AG09309 (cell line): ENCODE measurements around the gene FBN2.
"Not testable (repeated sequence)": the region's sequence is repeated elsewhere in the genome, so short reads cannot be mapped to it uniquely, and the experiment has no call there.

Experiments
- DNase-seq: peaks from one replicate; pipeline ENCODE4 v3.0.0-alpha.2; 2010; ENCODE audit warnings: low read depth
- H3K4me3 ChIP-seq: 2 replicates; pipeline ENCODE4 v1.5.1; 2011; ENCODE audit warnings: mild to moderate bottlenecking, low read depth, low read length, moderate library complexity; ENCODE audit not compliant: control insufficient read depth
- CTCF ChIP-seq: IDR thresholded peaks from 2 replicates; pipeline ENCODE4 v1.5.1; 2011; ENCODE audit warnings: mild to moderate bottlenecking, low read depth, low read length, inconsistent platforms; ENCODE audit not compliant: insufficient read depth, control insufficient read depth; ENCODE audit errors: missing control alignments

FBN2 gene

GRCh38 chr5:128462330-128462729 lies 75.7 kb downstream of the FBN2 start:
- no peak overlapping the region for H3K4me3 ChIP-seq

GRCh38 chr5:128457147-128457915 lies 80.7 kb downstream of the FBN2 start:
- not testable (repeated sequence) for DNase-seq, H3K4me3 ChIP-seq

More at GRCh38 chr5:128462330-128462729, 75.7 kb downstream of the FBN2 start:
- no peak for DNase-seq
- no peak for TF ChIP-seq CTCF

GRCh38 chr5:128455841-128456361 lies 82.1 kb downstream of the FBN2 start:
- TF ChIP-seq CTCF: no peak
- no peak overlapping the region for H3K4me3 ChIP-seq
- DNase-seq: no peak

- H3K4me3 ChIP-seq: no peak overlapping the region
- no peak for TF ChIP-seq CTCF
- no peak for DNase-seq
Observed at GRCh38 chr5:128453121-128453520, 84.9 kb downstream of the FBN2 start.

GRCh38 chr5:128447224-128447623 lies 90.8 kb downstream of the FBN2 start:
- not testable (repeated sequence) for H3K4me3 ChIP-seq, DNase-seq

- no peak overlapping the region for H3K4me3 ChIP-seq
- TF ChIP-seq CTCF: no peak
- no peak for DNase-seq
Observed at GRCh38 chr5:128441941-128442350, 96.1 kb downstream of the FBN2 start.

GRCh38 chr5:128441165-128441564 lies 96.9 kb downstream of the FBN2 start:
- DNase-seq: no peak
- no peak overlapping the region for H3K4me3 ChIP-seq
- TF ChIP-seq CTCF: no peak
